GM12873 (cell line): ENCODE measurements around the gene SURF1.
A peak's percentile ranks its signal among the peaks of the same experiment; 100 is the strongest.

Experiments used
- CTCF ChIP-seq: IDR thresholded peaks from 2 replicates; pipeline ENCODE4 v1.5.1; 2012; ENCODE audit warnings: low read depth, mild to moderate bottlenecking, moderate library complexity, low read length, control low read depth; ENCODE audit not compliant: insufficient read depth; ENCODE audit errors: missing control alignments

SURF1 gene

DNA sequence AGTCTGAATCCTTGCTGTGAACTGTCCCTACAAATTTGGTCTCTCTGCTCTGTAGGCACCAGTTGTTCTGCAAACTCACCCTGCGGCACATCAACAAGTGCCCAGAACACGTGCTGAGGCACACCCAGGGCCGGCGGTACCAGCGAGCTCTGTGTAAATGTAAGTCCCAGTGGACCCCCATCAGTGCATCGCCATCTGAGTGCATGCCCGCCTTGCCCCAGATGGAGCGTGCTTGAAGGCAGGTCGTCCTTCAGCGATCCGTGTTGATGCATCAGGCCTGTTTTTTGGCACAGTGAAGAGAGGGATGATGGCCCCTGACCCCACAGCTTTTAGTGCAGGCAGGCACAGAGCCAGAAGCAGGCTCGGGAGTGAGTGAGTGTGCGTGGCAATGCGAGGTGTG, 1.4 kb upstream of the SURF1 start:
- no peak for TF ChIP-seq CTCF

- no peak for TF ChIP-seq CTCF
Observed at GRCh38 chr9:133355881-133356357, 368 bp downstream of the SURF1 start.

- no peak for TF ChIP-seq CTCF
Observed at GRCh38 chr9:133354766-133355165, 1.5 kb downstream of the SURF1 start.

GRCh38 chr9:133353548-133353947, 2.7 kb downstream of the SURF1 start:
- TF ChIP-seq CTCF: no peak

GRCh38 chr9:133352635-133353340, 3.5 kb downstream of the SURF1 start:
- TF ChIP-seq CTCF: no peak

DNA sequence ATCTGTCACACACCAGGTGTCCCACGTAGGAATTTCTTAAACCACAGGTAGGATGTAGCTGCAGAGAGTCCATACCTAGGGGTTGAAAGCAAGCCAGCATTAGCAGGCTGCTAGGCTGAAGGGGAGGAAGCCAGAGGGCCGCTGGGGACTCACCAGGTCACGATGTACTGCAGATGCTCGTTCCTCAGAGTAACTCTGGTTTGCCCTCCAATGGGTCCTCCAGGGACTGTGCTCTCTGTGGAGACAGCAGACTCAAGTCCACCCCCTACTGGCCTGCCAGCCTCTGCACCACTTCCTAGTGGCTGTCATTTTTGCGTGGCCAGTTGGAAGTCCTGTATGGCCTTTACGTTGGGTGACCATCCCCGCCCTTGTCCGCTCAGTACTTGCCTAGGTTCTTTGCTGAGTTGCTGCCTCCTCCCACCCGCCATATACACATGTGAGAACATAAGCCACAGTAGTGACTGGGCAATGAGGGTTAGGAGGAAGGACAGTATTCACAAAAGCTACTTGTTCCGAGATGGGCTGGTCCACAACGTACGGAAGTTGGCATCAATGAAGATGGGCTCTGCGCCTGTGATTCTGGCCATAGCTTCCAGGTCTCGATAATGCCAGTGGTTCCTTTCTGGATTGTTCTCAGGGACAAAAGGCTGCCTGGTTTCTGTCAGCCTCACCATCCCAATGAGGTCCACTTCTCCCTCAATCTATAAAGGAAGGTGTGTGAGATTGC, 4.2 kb downstream of the SURF1 start:
- TF ChIP-seq CTCF: peak; percentile 81

GRCh38 chr9:133351526-133351907, 4.8 kb downstream of the SURF1 start:
- no peak for TF ChIP-seq CTCF
